GM20431 (cell line): Measurements from ENCODE around the gene ITGA11.

ENCODE experiments used
- in situ Hi-C: fragments of 300-500 bp; cut with MseI, MboI; formaldehyde crosslinking; loops from one replicate; pipeline ENCODE4 v1.15.0; 2020; ENCODE audit warnings: low sequenced_read_pairs; ENCODE audit not compliant: unreplicated experiment

Gene ITGA11

GRCh38 chr15:68307131-68307928 is 124.6 kb downstream of the ITGA11 start:
- in situ Hi-C loops: loop anchor here (10.0 to 25.0 kb wide), 2 partner anchors 230 to 367 kb away; no protein-coding TSS in a partner anchor

GRCh38 chr15:68305420-68305871 is 126.5 kb downstream of the ITGA11 start:
- in situ Hi-C loops: loop anchor here (10.0 to 25.0 kb wide), 2 partner anchors 232 to 369 kb away; no protein-coding TSS in a partner anchor

DNA sequence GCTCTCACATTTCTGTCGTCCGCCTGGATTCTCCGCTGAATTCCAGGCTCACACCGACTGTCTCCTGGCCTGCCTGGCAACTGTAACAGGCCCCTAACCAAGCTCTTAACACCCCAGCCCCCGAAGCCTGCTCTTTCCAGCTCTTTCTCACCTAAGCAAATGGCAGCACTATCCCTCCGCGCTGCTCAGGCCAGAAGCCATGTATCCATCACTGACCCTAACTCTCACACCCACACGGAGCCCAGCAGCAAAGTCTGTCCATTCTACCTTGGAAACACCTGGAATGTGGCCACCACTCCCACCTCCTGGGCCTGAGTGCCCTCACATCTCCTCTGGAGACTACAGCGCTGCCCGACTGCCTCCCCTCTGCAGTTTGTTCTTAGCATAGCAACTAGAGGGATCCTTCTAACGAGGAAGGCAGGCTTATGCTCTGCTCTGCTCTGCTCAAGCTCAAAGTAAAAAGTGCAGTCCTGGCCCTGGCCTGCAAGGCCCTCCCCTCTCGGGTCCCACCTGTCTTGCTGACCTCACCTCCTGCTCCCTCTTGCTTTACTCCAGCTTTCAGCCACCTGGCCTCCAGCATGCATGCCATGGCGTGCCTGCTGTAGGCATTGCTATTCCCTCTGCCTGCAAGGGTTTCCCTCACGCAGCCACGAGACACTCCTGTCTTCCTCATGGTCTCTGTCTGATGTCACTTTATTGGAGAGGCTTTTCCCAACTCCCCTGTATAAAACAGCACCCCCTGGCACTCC is 127.2 kb downstream of the ITGA11 start:
- in situ Hi-C loops: loop anchor here (10.0 to 25.0 kb wide), 2 partner anchors 233 to 370 kb away; no protein-coding TSS in a partner anchor

DNA sequence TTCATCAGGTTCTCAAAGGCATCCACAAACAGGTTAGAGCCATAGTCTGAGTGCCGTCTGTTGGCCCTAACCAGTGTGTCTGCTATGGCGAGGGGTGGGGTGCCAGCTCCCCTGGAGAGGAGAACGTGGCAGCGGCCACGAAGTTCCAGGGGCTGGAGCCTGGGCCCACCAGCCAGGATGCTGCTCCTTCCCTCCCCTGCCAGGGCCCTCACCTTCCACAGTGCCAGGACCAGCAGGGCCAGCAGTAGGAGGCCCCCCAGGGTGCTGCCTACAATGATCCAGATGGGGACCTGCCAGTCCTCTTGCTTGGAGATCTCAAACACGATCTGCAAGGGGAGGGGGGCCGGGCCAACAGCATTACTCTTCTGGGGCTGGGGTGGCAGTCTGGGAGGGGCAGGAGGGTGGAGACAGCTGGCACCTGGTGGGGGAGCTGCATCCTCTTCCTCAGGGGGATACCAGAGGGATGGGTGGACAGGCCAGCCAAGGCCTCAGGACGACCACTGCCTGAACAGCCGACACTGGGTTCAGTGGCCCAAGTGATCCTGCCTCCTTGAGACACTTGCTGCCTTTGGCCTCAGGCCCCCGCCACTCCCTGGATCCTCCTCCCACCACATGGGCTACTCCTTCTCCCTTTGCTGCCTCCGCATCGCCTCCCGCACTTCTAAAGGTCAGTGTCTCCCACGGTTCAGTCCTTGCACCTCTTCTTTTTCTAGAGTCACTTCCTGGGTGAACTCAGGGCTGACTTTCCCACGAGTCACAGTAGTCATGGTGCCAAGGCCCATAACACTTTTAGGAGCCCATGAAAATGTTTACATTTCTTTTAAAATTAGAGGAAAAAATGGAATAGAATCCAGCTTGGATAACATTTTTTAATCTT is 128.2 kb downstream of the ITGA11 start:
- in situ Hi-C loops: loop anchor here (10.0 to 25.0 kb wide), 2 partner anchors 234 to 371 kb away; no protein-coding TSS in a partner anchor

GRCh38 chr15:68303134-68303533 is 128.8 kb downstream of the ITGA11 start:
- in situ Hi-C loops: loop anchor here (10.0 to 25.0 kb wide), 2 partner anchors 234 to 372 kb away; no protein-coding TSS in a partner anchor

GRCh38 chr15:68302729-68303128 is 129.2 kb downstream of the ITGA11 start:
- in situ Hi-C loops: loop anchor here (10.0 to 25.0 kb wide), 2 partner anchors 235 to 372 kb away; no protein-coding TSS in a partner anchor

DNA sequence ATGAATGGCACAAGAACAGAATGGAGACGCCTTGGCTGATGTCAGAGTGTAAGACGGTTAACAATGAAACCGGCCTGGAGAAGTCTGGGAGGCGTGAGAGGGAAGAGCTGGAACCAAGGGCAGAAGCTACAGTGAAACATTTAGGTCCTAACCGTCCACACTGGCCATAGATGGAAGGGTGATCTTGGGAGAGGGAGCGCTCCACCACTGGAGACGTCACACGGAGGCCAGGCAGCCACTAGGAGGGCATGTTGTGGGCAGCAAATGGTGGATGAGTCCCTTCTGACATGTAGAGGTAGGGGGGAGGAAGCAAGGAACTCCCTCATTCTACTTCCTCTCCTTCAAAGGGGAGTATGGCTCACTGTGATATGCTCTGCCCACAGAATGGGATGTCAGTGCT is 130.7 kb downstream of the ITGA11 start:
- in situ Hi-C loops: loop anchor here (10.0 to 25.0 kb wide), 2 partner anchors 236 to 374 kb away; no protein-coding TSS in a partner anchor

GRCh38 chr15:68300115-68300940 is 131.6 kb downstream of the ITGA11 start:
- in situ Hi-C loops: loop anchor here (10.0 to 25.0 kb wide), 2 partner anchors 237 to 374 kb away; no protein-coding TSS in a partner anchor

DNA sequence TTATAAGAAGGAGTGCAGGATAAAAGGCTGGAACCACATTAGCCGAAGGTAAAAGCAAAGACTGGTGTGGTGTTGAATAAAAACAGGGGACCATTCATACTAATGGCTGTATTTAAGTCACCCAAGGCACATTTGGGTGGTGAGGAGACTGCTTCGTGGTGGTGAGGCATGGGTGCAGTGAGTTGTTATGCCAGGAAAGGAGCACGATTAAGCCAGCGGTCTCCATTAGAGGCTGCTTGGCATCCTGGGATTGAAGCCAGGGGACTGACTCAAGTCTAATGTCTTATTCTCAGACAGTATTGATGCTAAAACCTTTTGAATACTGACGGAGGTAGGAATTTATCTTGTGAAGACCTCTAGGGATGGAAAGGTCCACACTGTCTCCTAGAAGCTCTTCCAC is 132.5 kb downstream of the ITGA11 start:
- in situ Hi-C loops: no loop called here

- in situ Hi-C loops: no loop called here
Measured at GRCh38 chr15:68298882-68299381, 133.0 kb downstream of the ITGA11 start.

DNA sequence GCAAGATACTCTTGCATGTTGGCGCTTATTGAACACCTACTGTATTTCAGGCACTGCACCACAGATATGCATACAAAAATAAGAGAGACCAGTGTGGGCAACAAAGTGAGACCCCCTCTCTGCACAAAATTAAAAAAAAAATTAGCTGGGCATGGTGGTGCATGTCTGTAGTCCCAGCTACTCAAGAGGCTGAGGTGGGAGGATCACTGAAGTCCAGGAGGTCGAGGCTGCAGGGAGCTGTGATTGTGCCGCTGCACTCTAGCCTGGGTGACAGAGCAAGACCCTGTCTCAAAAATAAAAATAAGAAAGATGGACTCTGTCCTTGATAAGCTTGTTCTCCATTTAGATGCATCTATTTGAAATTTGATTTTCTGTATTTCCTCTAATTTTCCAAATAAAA is 133.6 kb downstream of the ITGA11 start:
- in situ Hi-C loops: no loop called here

- in situ Hi-C loops: no loop called here
Measured at GRCh38 chr15:68295014-68295805, 136.8 kb downstream of the ITGA11 start.

- in situ Hi-C loops: no loop called here
Measured at GRCh38 chr15:68292967-68293366, 139.0 kb downstream of the ITGA11 start.

DNA sequence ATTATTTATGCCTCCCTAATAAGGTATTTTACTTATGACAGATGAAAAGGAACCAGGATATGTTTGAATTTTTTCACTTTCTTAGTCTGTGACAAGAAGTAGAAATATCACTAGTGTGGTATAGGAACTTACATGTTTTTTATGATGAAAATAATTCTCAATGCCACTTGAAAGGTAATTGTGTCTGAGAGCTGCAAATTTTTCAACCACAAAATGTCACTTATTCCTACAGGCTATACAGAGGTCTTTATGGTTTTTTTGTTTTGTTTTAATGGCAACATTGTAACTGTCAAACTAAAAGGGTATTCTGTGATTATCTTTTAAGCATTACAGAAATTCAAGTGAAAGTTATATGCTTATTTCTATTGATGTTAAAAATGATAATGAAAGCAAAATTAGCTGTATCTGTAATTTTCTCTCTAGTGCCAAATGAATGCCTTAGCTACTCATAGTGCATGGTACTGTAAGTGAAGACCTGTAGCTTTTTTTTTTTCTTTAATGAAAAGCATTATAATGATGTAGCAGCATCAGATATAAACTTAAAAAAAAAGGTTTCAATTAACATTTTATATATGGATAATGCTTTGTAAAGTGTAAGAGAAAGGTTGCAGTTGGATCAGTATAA is 139.7 kb downstream of the ITGA11 start:
- in situ Hi-C loops: no loop called here

GRCh38 chr15:68290715-68291114 is 141.2 kb downstream of the ITGA11 start:
- in situ Hi-C loops: no loop called here

GRCh38 chr15:68289621-68290352 is 142.2 kb downstream of the ITGA11 start:
- in situ Hi-C loops: no loop called here

- in situ Hi-C loops: no loop called here
Measured at GRCh38 chr15:68289057-68289456, 142.9 kb downstream of the ITGA11 start.
